Caco-2 (cell line): ENCODE results near the gene SBF2. TPM values are rescaled to one million over a fixed set of nuclear protein-coding genes. Genes with fewer than 3 reads are reported as not detected.

Source experiments
- BruUV-seq: library from RNA; stranded (reverse); fragments of 400-500 nt; replicated peaks from 2 replicates; lab custom pipeline; 2021; lab: Mats Ljungman, UMichigan
- CTCF ChIA-PET: fragments of 300-600 bp; sonication (Branson Sonifier 250); formaldehyde crosslinking; loops from one replicate; lab custom pipeline; 2022; ENCODE audit warnings: antibody characterized with exemption; lab: Charles Lee
- POLR2A ChIA-PET: fragments of 300-600 bp; sonication (Branson Sonifier 250); formaldehyde crosslinking; loops from one replicate; lab custom pipeline; 2022; ENCODE audit warnings: antibody characterized with exemption; lab: Charles Lee
- DNase-seq, 2 experiments: peaks; one replicate each; pipeline versions ENCODE4 v3.0.0 to v3.0.0-alpha.2; 2020 to 2022
- H3K27me3 ChIP-seq: replicated peaks from 2 replicates; pipeline ENCODE4 v1.6.0; 2011; ENCODE audit warnings: low read length; ENCODE audit not compliant: control insufficient read depth, insufficient read depth
- H3K36me3 ChIP-seq: 2 replicates; pipeline ENCODE4 v1.5.1; 2011; ENCODE audit warnings: low read length; ENCODE audit not compliant: control insufficient read depth, insufficient read depth
- H3K4me1 ChIP-seq: fragments of 250-450 bp; sonication (Bioruptor Pico); 2 replicates; pipeline ENCODE4 v1.5.1; 2020; ENCODE audit warnings: mild to moderate bottlenecking
- H3K4me3 ChIP-seq: 2 replicates; pipeline ENCODE4 v1.5.1; 2011; ENCODE audit warnings: low read depth, mild to moderate bottlenecking, control low read depth, low read length
- H3K9me3 ChIP-seq: fragments of 250-450 bp; sonication (Bioruptor Pico); 2 replicates; pipeline ENCODE4 v1.5.1; 2020; ENCODE audit warnings: mild to moderate bottlenecking, moderate library complexity
- H3K27ac Mint-ChIP-seq: one replicate; pipeline ENCODE4 v1.8.0; 2022; ENCODE audit warnings: mixed read lengths; ENCODE audit not compliant: unreplicated experiment
- H3K27me3 Mint-ChIP-seq: one replicate; pipeline ENCODE4 v1.8.0; 2022; ENCODE audit warnings: mixed read lengths; ENCODE audit not compliant: insufficient read depth, unreplicated experiment
- H3K36me3 Mint-ChIP-seq: one replicate; pipeline ENCODE4 v1.8.0; 2022; ENCODE audit warnings: mild to moderate bottlenecking, mixed read lengths; ENCODE audit not compliant: insufficient read depth, unreplicated experiment
- H3K4me1 Mint-ChIP-seq: one replicate; pipeline ENCODE4 v1.8.0; 2022; ENCODE audit warnings: low read depth, mixed read lengths; ENCODE audit not compliant: unreplicated experiment
- H3K4me3 Mint-ChIP-seq: one replicate; pipeline ENCODE4 v1.8.0; 2022; ENCODE audit warnings: mild to moderate bottlenecking, moderate library complexity, mixed read lengths; ENCODE audit not compliant: unreplicated experiment
- H3K9me3 Mint-ChIP-seq: one replicate; pipeline ENCODE4 v1.8.0; 2022; ENCODE audit warnings: mixed read lengths; ENCODE audit not compliant: unreplicated experiment
- CTCF ChIP-seq, 2 experiments: fragments of 200-600 bp in 1 of 2; IDR thresholded peaks; 1 replicate in 1 of 2; 2 replicates in 1 of 2; pipeline versions ENCODE4 v1.5.1 to v1.8.0; 2011 to 2022; ENCODE audit warnings: antibody characterized with exemption in 1 of 2, control low read depth in 1 of 2, inconsistent platforms in 1 of 2, low read depth in 1 of 2, low read length in 1 of 2, mild to moderate bottlenecking in 1 of 2, moderate library complexity in 1 of 2; ENCODE audit not compliant: insufficient read depth in 1 of 2, severe bottlenecking in 1 of 2, unreplicated experiment in 1 of 2
- intact Hi-C: fragments of 100-400 bp; cut with micrococcal nuclease; formaldehyde crosslinking; loops from one replicate; pipeline ENCODE4 v1.10.0; 2022; ENCODE audit not compliant: unreplicated experiment
- total RNA-seq: library from RNA; stranded (reverse); gene quantifications from 2 replicates; pipeline ENCODE4 v1.2.3, GENCODE V29; 2022

SBF2 gene
- total RNA-seq, 1 experiment from 2014 or later = 72.2 TPM

GRCh38 chr11:9736365-9736764, 557.7 kb downstream of the SBF2 start:
- Histone ChIP-seq H3K36me3 (peaks cover 4% of the 10 kb centered on the region), H3K27me3 (no peaks in the 10 kb centered on the region), H3K4me1 (peaks cover 25% of the 10 kb centered on the region), H3K9me3 (no peaks in the 10 kb centered on the region; the same call in 1 of the 2 replicates), H3K4me3 (no peak overlapping the region)
- POLR2A ChIA-PET = no interaction called here
- DNase-seq = no peak
- Mint-ChIP-seq H3K27ac (no peak overlapping the region), H3K9me3 (peaks cover 12% of the 10 kb centered on the region), H3K27me3 (no peaks in the 10 kb centered on the region), H3K36me3 (peaks cover 71% of the 10 kb centered on the region), H3K4me3 (no peak overlapping the region), H3K4me1 (peaks cover 30% of the 10 kb centered on the region)
- no TSS peak for BruUV-seq
- no peak for TF ChIP-seq CTCF (IDR thresholded peaks at IDR 0.05; ENCODE audit: insufficient read depth in 1 of 2, low read depth in 1 of 2, low read length in 1 of 2, severe bottlenecking in 1 of 2, unreplicated experiment in 1 of 2)
- intact Hi-C loops = no loop called here
- CTCF ChIA-PET = no interaction called here

- peaks cover 71% of the 10 kb centered on the region for H3K36me3 Mint-ChIP-seq
Measured at GRCh38 chr11:9735919-9736318, 558.1 kb downstream of the SBF2 start.

GRCh38 chr11:9735236-9735635, 558.8 kb downstream of the SBF2 start:
- ChIA-PET POLR2A (no interaction called here), CTCF (no interaction called here)
- H3K4me3 ChIP-seq = no peak overlapping the region
- peaks cover 4% of the 10 kb centered on the region for H3K36me3 ChIP-seq
- Mint-ChIP-seq H3K9me3 (peaks cover 12% of the 10 kb centered on the region), H3K36me3 (peaks cover 67% of the 10 kb centered on the region), H3K27ac (no peak overlapping the region), H3K4me3 (no peak overlapping the region), H3K27me3 (no peaks in the 10 kb centered on the region), H3K4me1 (peaks cover 21% of the 10 kb centered on the region)
- no peak for TF ChIP-seq CTCF (IDR thresholded peaks at IDR 0.05; ENCODE audit: insufficient read depth in 1 of 2, low read depth in 1 of 2, low read length in 1 of 2, severe bottlenecking in 1 of 2, unreplicated experiment in 1 of 2)
- intact Hi-C loops = no loop called here
- H3K27me3 ChIP-seq = no peaks in the 10 kb centered on the region
- no peaks in the 10 kb centered on the region; the same call in 1 of the 2 replicates for H3K9me3 ChIP-seq
- peaks cover 14% of the 10 kb centered on the region for H3K4me1 ChIP-seq
- BruUV-seq = no TSS peak
- no peak for DNase-seq

More at GRCh38 chr11:9735919-9736318, 558.1 kb downstream of the SBF2 start:
- peaks cover 27% of the 10 kb centered on the region for H3K4me1 Mint-ChIP-seq
- Histone ChIP-seq H3K9me3 (no peaks in the 10 kb centered on the region; the same call in 1 of the 2 replicates), H3K4me1 (peaks cover 20% of the 10 kb centered on the region), H3K4me3 (no peak overlapping the region), H3K27me3 (no peaks in the 10 kb centered on the region), H3K36me3 (peaks cover 4% of the 10 kb centered on the region)
- ChIA-PET CTCF (no interaction called here), POLR2A (no interaction called here)
- DNase-seq = no peak
- H3K27ac Mint-ChIP-seq = no peak overlapping the region
- intact Hi-C loops = no loop called here
- peaks cover 12% of the 10 kb centered on the region for H3K9me3 Mint-ChIP-seq
- no TSS peak for BruUV-seq
- H3K27me3 Mint-ChIP-seq = no peaks in the 10 kb centered on the region
- H3K4me3 Mint-ChIP-seq = no peak overlapping the region
- TF ChIP-seq CTCF (IDR thresholded peaks at IDR 0.05; ENCODE audit: insufficient read depth in 1 of 2, low read depth in 1 of 2, low read length in 1 of 2, severe bottlenecking in 1 of 2, unreplicated experiment in 1 of 2) = no peak
